NCI-H526 (cell line): ENCODE measurements around the gene OR13C2.
"Not testable (repeated sequence)": the region's sequence is repeated elsewhere in the genome, so short reads cannot be mapped to it uniquely, and the experiment has no call there.

Source experiments
- DNase-seq, 2 experiments: peaks; one replicate each; lab custom pipeline; 2025; lab: John Stamatoyannopoulos, UW

Gene OR13C2, protein sequence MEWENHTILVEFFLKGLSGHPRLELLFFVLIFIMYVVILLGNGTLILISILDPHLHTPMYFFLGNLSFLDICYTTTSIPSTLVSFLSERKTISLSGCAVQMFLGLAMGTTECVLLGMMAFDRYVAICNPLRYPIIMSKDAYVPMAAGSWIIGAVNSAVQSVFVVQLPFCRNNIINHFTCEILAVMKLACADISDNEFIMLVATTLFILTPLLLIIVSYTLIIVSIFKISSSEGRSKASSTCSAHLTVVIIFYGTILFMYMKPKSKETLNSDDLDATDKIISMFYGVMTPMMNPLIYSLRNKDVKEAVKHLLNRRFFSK

DNA sequence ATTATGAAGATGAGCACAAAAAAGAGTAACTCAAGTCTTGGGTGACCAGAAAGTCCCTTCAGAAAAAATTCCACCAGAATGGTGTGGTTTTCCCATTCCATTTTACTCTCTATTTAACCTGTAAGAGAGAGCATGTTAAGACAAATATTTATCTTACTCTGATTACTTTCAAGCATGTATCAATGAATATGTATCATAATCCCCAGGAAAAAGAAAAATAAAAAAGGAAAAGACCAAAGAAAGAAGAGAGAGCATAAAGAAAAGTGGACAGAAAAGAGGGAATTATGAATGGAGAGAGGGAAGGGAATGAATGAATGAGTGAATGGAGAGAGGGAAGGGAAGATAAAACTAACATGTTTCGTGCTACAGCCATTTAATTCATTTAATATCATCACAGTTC, at the start of gene OR13C2:
Gene OR13C2, minus strand, starts transcription at position 101 of the 400 bp plus-strand sequence. Its CDS starts 0 bp downstream, at position 101.
- DNase-seq = not testable (repeated sequence)

DNA sequence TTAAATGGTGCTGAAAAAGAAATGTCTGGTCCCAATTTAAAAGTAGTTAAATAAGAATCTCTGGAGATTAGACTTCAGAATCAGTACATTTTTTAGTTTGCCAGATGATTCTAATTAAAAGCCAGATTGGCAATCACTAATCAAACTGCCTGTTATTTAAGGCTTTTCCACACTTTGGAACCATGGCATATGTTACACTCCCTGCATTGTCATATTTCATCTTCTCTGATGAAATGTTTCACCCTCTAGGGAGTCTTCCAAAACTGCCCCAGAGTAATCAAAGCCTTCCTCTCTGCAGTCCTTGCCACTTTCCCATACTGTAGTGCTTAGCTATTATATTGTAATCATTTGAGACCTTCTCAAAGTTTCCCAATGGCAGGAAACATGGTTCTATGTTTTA, 30.0 kb upstream of the OR13C2 start:
- no peak for DNase-seq

DNA sequence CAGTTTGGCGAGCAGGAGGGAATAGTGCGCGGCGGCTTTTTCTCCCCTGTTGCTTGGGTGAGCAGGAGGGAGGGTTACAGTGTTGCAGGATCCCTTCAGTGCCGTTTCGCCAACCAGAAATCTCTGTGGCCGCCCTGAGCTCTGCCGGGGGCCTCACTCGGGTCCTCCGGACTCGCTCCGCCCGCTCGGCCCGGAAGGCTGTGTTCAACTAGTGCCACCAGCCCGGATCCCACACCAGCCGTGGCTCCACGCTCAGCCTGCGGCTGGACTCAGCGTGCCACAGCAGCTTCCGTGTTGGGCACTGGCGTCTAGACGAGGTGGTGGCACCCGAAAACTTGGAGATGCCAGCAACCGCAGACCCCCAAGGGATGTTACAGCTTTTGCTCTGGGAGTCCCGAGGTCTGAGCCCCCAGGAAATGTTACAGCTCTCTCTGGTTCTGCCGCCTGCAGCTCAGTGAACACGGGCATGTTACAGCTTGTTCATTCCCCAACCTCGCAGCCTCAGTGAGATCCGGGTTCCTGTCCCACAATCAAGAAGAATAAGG, 28.6 kb upstream of the OR13C2 start:
- no peak for DNase-seq

DNA sequence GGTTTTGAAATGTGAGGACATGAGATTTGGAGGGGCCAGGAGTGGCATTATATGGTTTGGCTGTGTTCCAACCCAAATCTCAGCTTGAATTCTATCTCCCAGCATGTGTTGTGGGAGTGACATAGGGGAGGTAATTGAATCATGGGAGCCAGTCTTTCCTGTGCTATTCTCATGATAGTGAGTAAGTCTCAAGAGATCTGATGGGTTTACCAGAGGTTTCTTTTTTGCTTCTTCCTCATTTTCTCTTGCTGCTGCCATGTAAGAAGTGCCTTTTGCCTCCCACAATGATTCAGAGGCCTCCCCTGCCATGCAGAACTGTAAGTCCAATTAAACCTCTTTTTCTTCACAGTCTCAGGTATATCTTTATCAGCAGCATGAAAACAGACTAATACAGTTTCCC, 20.5 kb upstream of the OR13C2 start:
- not testable (repeated sequence) for DNase-seq

DNA sequence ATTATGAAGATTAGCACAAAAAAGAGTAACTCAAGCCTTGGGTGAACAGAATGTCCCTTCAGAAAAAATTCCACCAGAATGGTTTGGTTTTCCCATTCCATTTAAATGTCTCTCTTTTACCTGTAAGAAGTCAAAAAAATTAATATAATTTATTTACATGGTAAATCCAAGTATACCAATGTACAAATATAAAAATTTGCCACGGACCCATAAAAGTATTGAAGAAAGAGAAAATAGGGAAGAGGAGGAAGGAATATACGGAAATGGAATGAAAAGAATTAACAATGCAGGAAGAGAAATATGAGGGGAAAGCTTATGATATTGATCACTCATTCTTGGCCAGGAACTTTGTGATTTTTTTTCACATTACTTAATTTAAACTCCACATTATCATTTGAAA, 12.7 kb upstream of the OR13C2 start, which contains the start of gene OR13C9:
Gene OR13C9, minus strand, starts transcription at position 101 of the 400 bp plus-strand sequence. Its CDS starts 0 bp downstream, at position 101.
- DNase-seq = no peak

DNA sequence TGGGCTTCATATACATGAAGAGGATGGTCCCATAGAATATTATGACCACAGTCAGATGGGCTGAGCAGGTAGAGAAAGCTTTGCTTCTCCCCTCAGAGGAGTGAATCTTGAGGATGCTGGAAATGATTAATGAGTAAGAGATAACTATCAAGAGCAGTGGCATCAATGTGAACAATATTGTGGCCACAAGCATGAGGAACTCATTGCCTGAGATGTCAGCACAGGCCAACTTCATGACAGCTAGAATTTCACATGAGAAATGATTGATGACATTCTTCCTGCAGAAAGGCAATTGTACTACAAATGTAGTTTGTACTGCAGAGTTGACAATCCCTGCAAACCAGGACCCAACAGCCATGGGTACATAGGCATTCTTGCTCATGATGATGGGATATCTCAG, 12.0 kb upstream of the OR13C2 start:
- DNase-seq = no peak

DNA sequence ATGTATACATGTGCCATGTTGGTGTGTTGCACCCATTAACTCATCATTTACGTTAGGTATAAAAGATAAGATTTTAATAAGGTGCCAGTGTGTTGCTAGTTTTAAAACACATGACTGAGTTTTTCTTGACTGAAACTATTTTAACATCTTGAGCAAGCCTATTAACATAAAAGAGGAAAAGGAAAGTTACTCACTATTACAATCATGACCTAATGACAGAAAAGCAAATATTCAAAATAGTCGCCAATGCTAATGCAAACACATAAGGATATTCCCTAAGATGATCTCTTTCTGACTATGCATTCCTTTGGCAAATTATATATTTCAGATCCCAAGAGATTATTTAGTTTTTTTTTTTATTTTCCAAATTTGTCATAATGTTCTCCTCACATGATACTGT, 5.8 kb upstream of the OR13C2 start:
- no peak for DNase-seq

DNA sequence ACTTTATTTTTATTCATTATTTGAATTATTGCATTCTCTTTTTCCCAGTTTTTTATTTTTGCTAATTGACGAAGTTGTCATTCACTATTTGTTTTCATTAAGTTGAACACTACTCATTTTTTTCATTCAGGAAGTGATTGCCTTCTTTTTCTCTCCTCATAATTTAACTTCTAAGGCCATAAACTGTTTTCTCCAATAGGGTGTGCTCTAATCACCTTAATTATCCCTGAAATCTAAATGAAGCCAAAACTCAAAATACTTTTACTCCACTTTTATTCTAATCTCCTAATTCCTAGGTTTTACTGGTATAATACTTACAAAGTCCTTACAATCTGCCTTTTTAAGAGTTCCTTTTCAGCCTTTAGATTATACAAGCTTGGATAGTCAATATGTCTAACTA, 2.9 kb upstream of the OR13C2 start:
- DNase-seq = peak in 1 of 2 experiments; percentile 1

DNA sequence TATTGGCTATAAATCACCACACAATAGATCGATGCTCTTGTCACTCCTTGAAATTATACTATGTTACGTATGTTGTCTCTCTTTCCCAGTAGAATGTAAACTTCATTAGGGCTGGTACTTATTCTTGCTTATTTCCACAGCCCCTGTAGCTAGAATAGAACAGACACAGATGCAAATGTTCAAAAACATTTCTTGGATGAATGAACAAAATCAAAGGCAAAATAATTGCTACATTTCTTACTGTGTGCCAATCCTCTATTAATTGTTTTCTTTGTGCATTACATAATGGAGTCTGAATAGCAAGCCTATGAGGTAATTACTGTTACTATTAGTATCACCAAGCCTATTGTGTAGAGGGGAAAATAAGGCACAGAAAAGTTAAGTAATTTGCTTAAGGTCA, 725 bp upstream of the OR13C2 start:
- no peak for DNase-seq

DNA sequence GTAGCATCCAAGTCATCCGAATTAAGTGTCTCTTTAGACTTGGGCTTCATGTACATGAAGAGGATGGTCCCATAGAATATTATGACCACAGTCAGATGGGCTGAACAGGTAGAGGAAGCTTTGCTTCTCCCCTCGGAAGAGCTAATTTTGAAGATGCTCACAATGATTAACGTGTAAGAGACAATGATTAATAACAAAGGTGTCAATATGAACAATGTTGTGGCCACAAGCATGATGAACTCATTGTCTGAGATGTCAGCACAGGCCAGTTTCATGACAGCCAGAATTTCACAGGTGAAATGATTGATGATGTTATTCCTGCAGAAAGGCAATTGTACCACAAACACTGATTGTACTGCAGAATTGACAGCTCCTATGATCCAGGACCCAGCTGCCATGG, 626 bp downstream of the OR13C2 start:
- DNase-seq = no peak

DNA sequence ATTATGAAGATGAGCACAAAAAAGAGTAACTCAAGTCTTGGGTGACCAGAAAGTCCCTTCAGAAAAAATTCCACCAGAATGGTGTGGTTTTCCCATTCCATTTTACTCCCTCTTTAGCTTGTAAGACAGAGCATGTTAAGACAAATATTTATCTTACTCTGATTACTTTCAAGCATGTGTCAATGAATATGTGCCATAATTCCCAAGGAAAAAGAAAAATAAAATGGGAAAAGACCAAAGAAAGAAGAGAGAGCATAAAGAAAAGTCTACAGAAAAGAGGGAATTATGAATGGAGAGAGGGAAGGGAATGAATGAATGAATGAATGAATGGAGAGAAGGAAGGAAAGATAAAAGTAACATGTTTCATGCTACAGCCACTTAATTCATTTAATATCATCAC, 6.1 kb downstream of the OR13C2 start, which contains the start of gene OR13C5:
Gene OR13C5, minus strand, starts transcription at position 101 of the 400 bp plus-strand sequence. Its CDS starts 0 bp downstream, at position 101.
- not testable (repeated sequence) for DNase-seq

DNA sequence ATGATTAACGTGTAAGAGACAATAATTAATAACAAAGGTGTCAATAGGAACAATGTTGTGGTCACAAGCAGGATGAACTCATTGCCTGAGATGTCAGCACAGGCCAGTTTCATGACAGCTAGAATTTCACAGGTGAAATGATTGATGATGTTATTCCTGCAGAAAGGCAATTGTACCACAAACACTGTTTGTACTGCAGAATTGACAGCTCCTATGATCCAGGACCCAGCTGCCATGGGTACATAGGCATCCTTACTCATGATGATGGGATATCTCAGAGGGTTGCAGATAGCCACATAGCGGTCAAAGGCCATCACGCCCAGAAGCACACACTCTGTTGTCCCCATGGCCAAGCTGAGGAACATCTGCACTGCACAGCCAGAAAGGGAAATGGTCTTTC, 6.7 kb downstream of the OR13C2 start:
- DNase-seq = not testable (repeated sequence)

DNA sequence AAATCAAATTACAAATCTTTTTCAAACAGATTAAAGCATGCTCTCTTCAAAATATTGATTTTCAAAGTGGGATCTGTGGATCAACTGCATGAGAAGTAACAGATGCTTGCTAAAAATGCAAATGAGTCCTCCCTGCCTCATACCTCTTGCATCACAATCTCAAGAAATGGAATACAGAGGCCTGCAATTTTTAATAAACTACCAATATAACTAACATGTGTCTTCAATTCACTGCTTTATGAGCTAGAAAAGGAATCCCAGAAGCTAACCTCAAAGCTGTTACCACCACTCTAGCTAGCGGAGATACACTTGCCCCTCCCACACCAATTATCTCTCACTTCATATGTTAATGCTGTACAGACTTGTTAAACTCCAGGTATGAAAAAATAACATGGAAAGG, 15.8 kb downstream of the OR13C2 start:
- no peak for DNase-seq

DNA sequence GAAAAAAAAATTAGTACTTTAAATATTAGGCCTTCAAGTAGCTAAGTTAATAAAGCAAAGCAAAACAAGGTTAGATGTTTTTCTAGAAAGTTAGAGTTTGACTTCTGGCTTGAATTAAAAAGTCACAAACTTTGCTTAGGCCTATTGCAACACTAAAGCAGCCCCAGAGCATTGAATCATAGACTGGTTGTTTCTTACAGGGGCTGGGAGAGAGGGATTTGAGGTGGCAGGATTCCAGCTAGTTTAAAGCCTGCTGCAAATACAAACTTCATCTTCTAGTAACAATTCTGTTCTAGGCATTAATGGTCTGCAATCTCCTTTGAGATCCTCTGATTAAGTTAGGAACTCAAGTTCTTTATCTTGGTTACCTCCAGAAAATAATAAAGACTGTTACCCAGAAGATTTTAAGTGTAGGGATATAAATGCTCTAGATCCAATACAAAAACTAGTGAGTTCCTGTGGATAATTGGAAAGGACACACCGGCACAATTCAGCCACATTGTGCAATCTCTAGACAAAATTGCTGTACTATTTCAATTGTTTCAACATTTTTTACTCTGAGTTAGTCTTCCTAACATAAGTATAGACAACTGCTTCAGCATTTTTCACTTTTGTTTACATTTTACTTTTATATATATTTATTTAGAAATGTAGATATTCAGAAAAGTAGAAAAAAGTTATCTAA, 18.8 kb downstream of the OR13C2 start:
- DNase-seq = no peak

DNA sequence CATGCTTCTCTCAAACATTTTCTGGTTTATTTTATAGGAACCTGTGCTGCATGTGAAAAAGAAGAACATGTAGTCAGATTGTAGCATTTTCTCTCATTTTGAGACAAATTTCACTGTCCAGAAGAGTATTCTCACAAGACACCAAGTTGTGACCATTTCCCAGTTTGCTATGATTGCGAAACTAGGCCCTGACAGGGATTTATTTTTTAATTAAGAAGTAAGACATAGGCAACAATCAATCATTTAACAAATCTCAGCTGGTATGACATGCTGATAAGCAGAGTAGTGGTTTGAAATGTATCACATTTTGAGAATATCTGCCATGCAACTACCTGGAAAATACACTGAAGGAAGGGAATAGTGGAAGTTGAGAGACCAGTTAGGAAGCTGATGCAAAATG, 24.9 kb downstream of the OR13C2 start:
- DNase-seq = no peak

DNA sequence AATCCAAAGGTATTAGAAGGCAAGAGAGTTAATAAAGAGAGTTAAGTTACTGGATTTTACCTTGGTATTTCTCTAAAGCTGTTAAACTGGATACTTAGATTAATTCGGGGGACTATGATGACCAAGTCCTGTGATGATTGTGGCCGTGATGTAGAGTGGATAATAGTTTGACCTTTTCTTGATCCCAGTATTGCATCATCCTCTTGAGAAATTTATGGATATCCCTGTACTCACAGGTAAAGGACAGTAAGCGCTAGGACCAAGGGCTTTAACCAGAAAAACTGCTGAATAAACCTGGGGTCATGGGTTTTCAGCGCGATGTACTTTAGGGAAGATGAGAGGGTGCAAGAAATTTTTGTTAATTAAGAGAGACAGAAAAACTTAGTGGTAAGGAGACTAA, 28.2 kb downstream of the OR13C2 start:
- no peak for DNase-seq

DNA sequence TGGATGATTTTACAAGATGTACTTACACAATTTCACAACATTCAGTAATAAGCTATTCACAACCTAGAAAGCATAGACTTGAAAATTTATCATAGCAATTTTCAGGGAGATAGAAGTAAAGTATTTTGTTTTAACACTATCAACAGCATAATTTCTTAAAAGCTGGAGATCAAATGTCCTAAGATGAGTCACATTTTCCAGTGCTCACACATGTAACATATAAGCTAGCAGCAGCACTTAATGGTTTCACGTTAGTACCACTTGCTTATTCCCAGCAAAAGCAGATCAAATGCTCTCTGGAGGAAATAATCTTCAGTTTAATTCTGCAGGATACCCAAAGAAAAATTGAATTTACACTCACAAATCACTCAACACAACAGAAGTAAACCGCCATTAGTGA, 30.0 kb downstream of the OR13C2 start:
- no peak for DNase-seq

DNA sequence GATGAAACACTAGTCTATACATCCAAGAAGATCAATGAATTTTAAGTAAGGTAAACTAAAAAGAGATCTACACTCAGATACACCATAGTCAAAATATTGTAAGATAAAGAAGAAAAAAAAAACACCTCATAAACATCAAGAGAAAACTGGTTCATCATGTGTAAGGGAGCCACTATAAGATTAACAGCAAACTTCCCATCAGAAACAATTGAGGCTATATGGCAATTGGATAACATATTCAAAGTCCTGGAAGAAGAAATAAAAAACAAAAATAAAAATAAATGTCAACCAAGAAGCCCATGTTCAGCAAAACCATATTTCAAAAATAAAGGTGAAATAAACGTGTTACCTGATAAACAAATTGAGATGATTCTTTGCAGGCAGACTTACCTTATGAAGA, 32.8 kb downstream of the OR13C2 start:
- no peak for DNase-seq

DNA sequence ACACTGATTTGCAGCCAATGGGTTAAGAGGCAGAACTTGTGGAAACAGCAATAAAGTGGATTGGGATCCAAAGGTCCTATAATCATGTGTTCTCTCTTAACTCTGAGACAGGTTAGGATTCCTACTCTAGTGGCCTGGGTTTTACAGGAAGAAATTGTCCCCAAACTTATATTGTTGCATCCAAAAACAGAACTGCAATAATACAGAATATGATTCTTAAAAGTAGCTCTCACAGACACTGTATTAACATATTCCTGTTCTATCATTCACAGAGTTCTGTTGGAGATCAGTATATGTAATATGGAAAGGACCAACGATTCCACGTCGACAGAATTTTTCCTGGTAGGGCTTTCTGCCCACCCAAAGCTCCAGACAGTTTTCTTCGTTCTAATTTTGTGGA, 36.6 kb downstream of the OR13C2 start, which contains the start of gene OR13C8:
Gene OR13C8, plus strand, starts transcription at position 301 of the 400 bp plus-strand sequence. Its CDS starts 0 bp downstream, at position 301.
- DNase-seq = no peak

DNA sequence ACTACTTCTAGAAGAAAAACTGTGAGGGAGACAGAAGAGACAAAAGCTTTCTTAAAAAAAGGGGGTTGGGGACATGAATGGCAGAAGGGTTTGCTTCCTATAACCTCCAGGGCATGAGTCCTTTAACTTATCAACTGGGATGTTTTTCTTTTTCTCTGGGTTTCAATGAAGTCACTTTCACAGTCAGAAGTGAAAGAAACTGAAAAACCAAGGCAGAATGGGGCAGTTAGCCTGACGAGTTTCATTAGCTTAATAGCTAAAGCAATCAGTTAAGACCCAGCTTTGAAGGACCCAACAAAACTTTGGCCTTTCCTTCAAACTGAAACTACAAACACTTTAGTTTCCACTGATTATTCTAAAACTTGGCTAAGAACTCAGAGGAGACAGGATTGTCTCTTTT, 41.1 kb downstream of the OR13C2 start:
- DNase-seq = no peak

DNA sequence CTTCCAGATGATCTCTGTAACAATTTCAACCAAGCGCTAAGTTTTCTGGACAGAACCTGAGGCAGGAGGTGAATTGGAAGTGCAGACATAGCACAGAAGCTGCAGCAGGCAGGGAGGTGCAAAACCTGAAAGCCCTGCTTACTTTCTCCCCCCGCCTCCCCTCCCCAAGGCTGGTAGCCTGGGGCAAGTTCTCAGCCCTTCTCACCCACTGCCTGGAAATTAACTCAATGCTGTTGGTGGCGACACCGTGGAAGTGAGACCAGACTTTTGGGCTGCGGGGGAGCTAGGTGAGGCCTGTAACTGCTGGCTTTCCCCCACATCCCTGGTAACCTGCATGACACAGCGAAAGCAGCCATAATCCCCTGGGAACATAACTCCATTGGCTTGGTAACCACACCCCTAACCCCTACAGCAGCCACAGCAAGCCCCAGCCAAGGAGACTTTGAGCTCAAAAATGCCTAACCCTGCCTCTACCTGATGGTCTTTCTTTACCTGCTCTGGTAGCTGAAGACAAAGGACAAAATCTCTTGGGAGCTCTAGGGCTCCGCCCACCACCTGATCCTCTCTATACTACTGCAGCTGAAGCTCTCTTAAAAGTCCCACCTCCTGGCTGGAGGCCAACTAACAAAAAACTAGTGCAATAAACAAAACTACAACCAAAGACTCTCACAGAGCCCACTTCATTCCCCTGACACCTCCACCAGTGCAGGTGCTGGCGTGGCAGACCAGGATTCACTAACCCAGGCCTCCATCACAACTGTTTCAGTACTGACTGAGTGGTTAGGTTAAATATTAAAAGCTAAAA, 48.4 kb downstream of the OR13C2 start:
- DNase-seq = peak in 1 of 2 experiments; percentile 11

DNA sequence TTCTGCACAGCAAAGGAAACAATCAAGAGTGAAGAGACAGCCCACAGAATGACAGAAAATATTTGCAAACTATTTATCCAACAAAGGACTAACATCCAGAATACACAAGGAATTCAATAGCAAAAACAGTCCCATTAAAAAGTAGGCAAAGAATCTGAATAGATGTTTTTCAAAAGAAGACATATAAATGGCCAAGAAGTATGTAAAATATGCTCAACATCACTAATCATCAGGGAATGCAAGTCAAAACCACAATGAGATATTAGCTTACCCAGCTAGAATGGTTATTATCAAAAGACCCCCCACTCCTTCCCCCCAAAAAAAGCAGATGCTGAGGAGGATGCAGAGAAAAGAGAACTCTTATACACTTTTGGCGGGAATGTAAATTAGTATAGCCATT, 49.9 kb downstream of the OR13C2 start:
- DNase-seq = no peak
